A549 (cell line): Measurements from ENCODE around the gene DCAKD.

ENCODE experiments used
- EP300 ChIP-seq, 2 experiments: fragments of >200 bp; sonication (Bioruptor Twin); formaldehyde crosslinking; IDR thresholded peaks; 2 replicates in 1 of 2; 3 replicates in 1 of 2; pipeline ENCODE4 v1.6.1; 2016 to 2017
- TF ChIP-seq, protein P1 (sequence below): IDR thresholded peaks from 2 replicates; pipeline ENCODE4 v1.6.1; 2012
- TF ChIP-seq, protein P2 (sequence below): fragments of 150-350 bp; IDR thresholded peaks from 2 replicates; pipeline ENCODE4 v1.6.1; 2014; ENCODE audit warnings: low read depth, mild to moderate bottlenecking, low read length

DNA sequence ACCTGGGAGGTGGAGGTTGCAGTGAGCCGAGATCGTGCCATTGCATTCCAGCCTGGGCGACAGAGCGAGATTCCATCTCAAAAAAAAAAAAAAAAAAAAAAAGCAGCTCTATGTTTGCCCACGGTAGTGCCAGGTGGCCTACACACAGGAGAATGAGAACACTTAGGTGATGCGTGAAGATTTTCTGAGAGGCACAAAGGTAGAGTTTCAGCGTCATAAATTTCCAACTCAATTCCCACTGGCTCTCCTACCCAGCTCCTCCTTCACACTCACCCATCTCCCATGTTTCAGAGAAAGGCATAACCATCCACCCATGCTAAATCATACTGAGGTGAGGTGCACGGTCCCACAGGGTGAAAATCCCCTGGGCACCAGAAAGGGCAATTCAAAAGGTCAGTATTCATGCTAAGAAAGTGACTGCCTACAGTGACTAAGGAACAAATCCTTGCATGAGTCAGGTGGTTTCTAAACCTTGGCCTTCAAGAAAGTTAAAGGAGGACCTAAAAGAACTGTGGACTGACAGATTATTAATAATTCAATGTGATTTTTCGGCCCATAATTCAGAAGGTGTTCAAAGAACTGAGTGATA, 4.8 kb downstream of the DCAKD start:
- TF ChIP-seq, protein P1, sequence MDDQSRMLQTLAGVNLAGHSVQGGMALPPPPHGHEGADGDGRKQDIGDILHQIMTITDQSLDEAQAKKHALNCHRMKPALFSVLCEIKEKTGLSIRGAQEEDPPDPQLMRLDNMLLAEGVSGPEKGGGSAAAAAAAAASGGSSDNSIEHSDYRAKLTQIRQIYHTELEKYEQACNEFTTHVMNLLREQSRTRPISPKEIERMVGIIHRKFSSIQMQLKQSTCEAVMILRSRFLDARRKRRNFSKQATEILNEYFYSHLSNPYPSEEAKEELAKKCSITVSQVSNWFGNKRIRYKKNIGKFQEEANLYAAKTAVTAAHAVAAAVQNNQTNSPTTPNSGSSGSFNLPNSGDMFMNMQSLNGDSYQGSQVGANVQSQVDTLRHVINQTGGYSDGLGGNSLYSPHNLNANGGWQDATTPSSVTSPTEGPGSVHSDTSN, result no peak
- TF ChIP-seq, protein P2, sequence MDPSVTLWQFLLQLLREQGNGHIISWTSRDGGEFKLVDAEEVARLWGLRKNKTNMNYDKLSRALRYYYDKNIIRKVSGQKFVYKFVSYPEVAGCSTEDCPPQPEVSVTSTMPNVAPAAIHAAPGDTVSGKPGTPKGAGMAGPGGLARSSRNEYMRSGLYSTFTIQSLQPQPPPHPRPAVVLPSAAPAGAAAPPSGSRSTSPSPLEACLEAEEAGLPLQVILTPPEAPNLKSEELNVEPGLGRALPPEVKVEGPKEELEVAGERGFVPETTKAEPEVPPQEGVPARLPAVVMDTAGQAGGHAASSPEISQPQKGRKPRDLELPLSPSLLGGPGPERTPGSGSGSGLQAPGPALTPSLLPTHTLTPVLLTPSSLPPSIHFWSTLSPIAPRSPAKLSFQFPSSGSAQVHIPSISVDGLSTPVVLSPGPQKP, result no peak
- no peak for TF ChIP-seq EP300 (IDR thresholded peaks at IDR 0.05)
